Tibial nerve (tissue), 3 donors: ENCODE results near the gene HARS1.

ENCODE experiments used
- POLR2A ChIP-seq, 2 donors: fragments of 450-650 bp; IDR thresholded peaks; one replicate each; pipeline ENCODE4 v1.6.1; 2017; ENCODE audit warnings: antibody characterized with exemption in 2 of 2, mild to moderate bottlenecking in 2 of 2, moderate library complexity in 2 of 2
- TF ChIP-seq, protein P1 (sequence below), 5 experiments: fragments of 200-600 bp in 3 of 5; fragments of 450-650 bp in 2 of 5; sonication (generic) in 3 of 5; IDR thresholded peaks; one replicate each; pipeline ENCODE4 v1.5.1; 2016 to 2019; ENCODE audit warnings: antibody characterized with exemption in 5 of 5, mild to moderate bottlenecking in 3 of 5, moderate library complexity in 2 of 5

DNA sequence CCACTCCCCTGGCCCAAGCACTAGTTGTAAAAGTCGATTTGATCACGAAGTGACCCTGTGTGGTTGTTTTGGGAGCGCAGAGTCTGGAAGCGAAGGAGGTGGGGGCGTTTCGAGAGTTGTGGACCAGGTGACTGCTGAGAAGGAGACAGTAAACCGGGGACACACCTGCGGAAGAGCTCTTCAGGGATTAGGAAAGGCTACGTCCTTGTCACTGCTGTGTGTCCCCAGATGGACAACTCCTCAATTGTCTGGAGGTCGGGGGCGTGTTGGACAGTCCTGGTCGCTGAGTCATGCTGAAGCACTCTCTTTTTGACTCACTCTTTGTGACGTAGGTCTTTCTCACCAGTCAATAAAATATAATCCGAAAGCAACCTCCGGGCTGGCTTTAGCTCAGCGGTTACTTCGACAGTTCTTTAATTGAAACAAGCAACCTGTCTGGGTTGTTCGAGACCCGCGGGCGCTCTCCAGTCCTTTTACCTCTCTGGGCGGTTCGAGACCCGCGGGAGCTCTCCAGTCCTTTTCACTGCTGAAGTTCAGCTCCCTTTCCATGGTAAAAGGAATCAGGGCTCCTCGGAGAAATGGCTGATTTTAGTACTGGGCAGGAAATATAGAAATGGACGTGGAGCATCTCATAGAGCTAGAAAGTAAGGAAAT lies 19.9 kb upstream of the HARS1 start:
- TF ChIP-seq, protein P1, sequence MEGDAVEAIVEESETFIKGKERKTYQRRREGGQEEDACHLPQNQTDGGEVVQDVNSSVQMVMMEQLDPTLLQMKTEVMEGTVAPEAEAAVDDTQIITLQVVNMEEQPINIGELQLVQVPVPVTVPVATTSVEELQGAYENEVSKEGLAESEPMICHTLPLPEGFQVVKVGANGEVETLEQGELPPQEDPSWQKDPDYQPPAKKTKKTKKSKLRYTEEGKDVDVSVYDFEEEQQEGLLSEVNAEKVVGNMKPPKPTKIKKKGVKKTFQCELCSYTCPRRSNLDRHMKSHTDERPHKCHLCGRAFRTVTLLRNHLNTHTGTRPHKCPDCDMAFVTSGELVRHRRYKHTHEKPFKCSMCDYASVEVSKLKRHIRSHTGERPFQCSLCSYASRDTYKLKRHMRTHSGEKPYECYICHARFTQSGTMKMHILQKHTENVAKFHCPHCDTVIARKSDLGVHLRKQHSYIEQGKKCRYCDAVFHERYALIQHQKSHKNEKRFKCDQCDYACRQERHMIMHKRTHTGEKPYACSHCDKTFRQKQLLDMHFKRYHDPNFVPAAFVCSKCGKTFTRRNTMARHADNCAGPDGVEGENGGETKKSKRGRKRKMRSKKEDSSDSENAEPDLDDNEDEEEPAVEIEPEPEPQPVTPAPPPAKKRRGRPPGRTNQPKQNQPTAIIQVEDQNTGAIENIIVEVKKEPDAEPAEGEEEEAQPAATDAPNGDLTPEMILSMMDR (IDR thresholded peaks at IDR 0.05) = no peak
- TF ChIP-seq POLR2A (IDR thresholded peaks at IDR 0.05) = peak; percentile 35 to 46
